Kidney (tissue), 14 donors: ENCODE measurements around the gene PDE3B. TPM values are rescaled to one million over a fixed set of nuclear protein-coding genes. Genes with fewer than 3 reads are reported as not detected.

Source experiments
- DNase-seq, 5 donors: peaks; one replicate each; pipeline ENCODE4 v3.0.0-alpha.2; 2013 to 2020
- FAIRE-seq: peaks from 2 replicates; lab custom pipeline; 2012; peaks lifted over from hg19 to GRCh38; lab: Jason Lieb, UNC
- H3K27ac ChIP-seq, 2 donors: one replicate each; pipeline ENCODE4 v1.7.0; 2013; ENCODE audit warnings: low read depth in 2 of 2, low read length in 2 of 2, inconsistent platforms in 1 of 2
- H3K27me3 ChIP-seq: one replicate; pipeline ENCODE4 v1.7.1; 2013; ENCODE audit warnings: low read length, inconsistent platforms; ENCODE audit not compliant: control insufficient read depth, insufficient read depth
- H3K36me3 ChIP-seq, 3 donors: one replicate each; pipeline versions ENCODE4 v1.7.0 to v1.7.1; 2013; ENCODE audit warnings: low read length in 3 of 3, control low read depth in 1 of 3, inconsistent platforms in 1 of 3; ENCODE audit not compliant: insufficient read depth in 3 of 3, control insufficient read depth in 2 of 3
- H3K4me1 ChIP-seq, 3 donors: one replicate each; pipeline versions ENCODE4 v1.7.0 to v1.7.1; 2013; ENCODE audit warnings: low read length in 3 of 3, inconsistent platforms in 1 of 3, low read depth in 1 of 3; ENCODE audit not compliant: control insufficient read depth in 2 of 3, insufficient read depth in 2 of 3
- H3K4me3 ChIP-seq, 3 donors: one replicate each; pipeline versions ENCODE4 v1.7.0 to v1.8.1; 2013; ENCODE audit warnings: low read length in 3 of 3, control low read depth in 1 of 3, inconsistent platforms in 1 of 3
- H3K9ac ChIP-seq, 3 donors: one replicate each; pipeline versions ENCODE4 v1.7.0 to v1.7.1; 2013; ENCODE audit warnings: low read length in 3 of 3, control low read depth in 1 of 3, inconsistent platforms in 1 of 3
- H3K9me3 ChIP-seq, 3 donors: one replicate each; pipeline versions ENCODE4 v1.7.0 to v1.7.1; 2013; ENCODE audit warnings: low read length in 3 of 3, control low read depth in 1 of 3, inconsistent platforms in 1 of 3; ENCODE audit not compliant: control insufficient read depth in 2 of 3, insufficient read depth in 1 of 3
- CTCF ChIP-seq: IDR thresholded peaks from 3 replicates; pipeline ENCODE4 v1.5.1; 2012; ENCODE audit warnings: mild to moderate bottlenecking, moderate library complexity, borderline replicate concordance; ENCODE audit not compliant: insufficient read depth; ENCODE audit errors: extremely low read depth
- intact Hi-C: fragments of 100-400 bp; cut with DNase I; formaldehyde crosslinking; loops from one replicate; pipeline ENCODE4 v1.11.1; 2022
- polyA plus RNA-seq: library from polyadenylated mRNA; stranded (reverse); fragments of 350-450 nt; fragmentation: Illumina TruSeq; extraction: RNeasy Lipid Tissue Mini Kit (QIAGEN cat#74804); gene quantifications from one replicate; pipeline ENCODE4 v1.2.3, GENCODE V29; 2014; ENCODE audit warnings: low read depth, low replicate concordance; ENCODE audit not compliant: insufficient read depth
- total RNA-seq: library from RNA; stranded (reverse); fragmentation: NEBNext Ultra II Directional; extraction: Animal tissue kit (Norgen Biotek cat#: 25700); gene quantifications from one replicate; pipeline ENCODE4 v1.2.1, GENCODE V29; 2021
- donor health status: control.
- donor health status: control.
- donor health status: control.
- donor health status: control.
- donor health status: control.
- donor health status: DM: yes; HTN: yes; CAD: no.
- donor health status: Normal renal cell carcinoma (clear cell type).

The PDE3B gene
- total and polyA plus RNA-seq, 2 donors from 2014 or later, result 0.99 to 7.4 TPM

- DNase-seq, result peak; percentile 96 to 98 (median 97)
- Histone ChIP-seq H3K4me1 (no peaks in the 10 kb centered on the region), H3K27me3 (no peaks in the 10 kb centered on the region), H3K27ac (peak within 1 kb of the TSS; percentile 78 to 86), H3K9ac (peak within 1 kb of the TSS; percentile 66 to 85 (median 77)), H3K9me3 (no peaks in the 10 kb centered on the region), H3K4me3 (peak within 1 kb of the TSS; percentile 89 to 91 (median 89)), H3K36me3 (no peaks in the 10 kb centered on the region)
- TF ChIP-seq CTCF, result no peak
- intact Hi-C loops, result no loop called here
- peak; percentile 33 for FAIRE-seq
These were observed 248.5 kb downstream of the PDE3B start, which contains the start of gene CYP2R1 for GRCh38 chr11:14892036-14892556. Gene CYP2R1, minus strand, starts transcription at chr11:14892231. Its CDS starts 26 bp downstream, at chr11:14892205.

- no peak overlapping the region for H3K27ac ChIP-seq
- peak overlapping the region in 1 of 3 donors; percentile 53 for H3K9ac ChIP-seq
- FAIRE-seq, result no peak
- H3K27me3 ChIP-seq, result no peaks in the 10 kb centered on the region
- no peaks in the 10 kb centered on the region for H3K4me1 ChIP-seq
- intact Hi-C loops, result no loop called here
- H3K9me3 ChIP-seq, result no peaks in the 10 kb centered on the region
- no peaks in the 10 kb centered on the region for H3K36me3 ChIP-seq
- peak overlapping the region; percentile 45 to 89 (median 89) for H3K4me3 ChIP-seq
- TF ChIP-seq CTCF, result no peak
- DNase-seq, result no peak
These were observed 249.0 kb downstream of the PDE3B start for GRCh38 chr11:14892577-14892976.

- peak in 2 of 5 donors; percentile 3 to 41 for DNase-seq
- Histone ChIP-seq H3K9ac (no peak overlapping the region), H3K27me3 (no peaks in the 10 kb centered on the region), H3K9me3 (no peaks in the 10 kb centered on the region), H3K4me3 (no peak overlapping the region), H3K36me3 (no peaks in the 10 kb centered on the region), H3K4me1 (no peaks in the 10 kb centered on the region), H3K27ac (no peak overlapping the region)
- no peak for TF ChIP-seq CTCF
- intact Hi-C loops, result no loop called here
- no peak for FAIRE-seq
These were observed 251.3 kb downstream of the PDE3B start for GRCh38 chr11:14894657-14895598.
